Ishikawa (cell line): ENCODE measurements around the gene TOMM40.

Experiments
- CEBPB ChIP-seq: IDR thresholded peaks from 2 replicates; pipeline ENCODE4 v1.6.1; 2012
- EGR1 ChIP-seq: IDR thresholded peaks from 2 replicates; pipeline ENCODE4 v1.6.1; 2012
- EP300 ChIP-seq: IDR thresholded peaks from 2 replicates; pipeline ENCODE4 v1.6.1; 2012; ENCODE audit warnings: borderline replicate concordance
- MAX ChIP-seq: IDR thresholded peaks from 2 replicates; pipeline ENCODE4 v1.6.1; 2012
- NFIC ChIP-seq: IDR thresholded peaks from 2 replicates; pipeline ENCODE4 v1.6.1; 2012
- RAD21 ChIP-seq: IDR thresholded peaks from 2 replicates; pipeline ENCODE4 v1.6.1; 2012; ENCODE audit warnings: low read depth
- REST ChIP-seq: IDR thresholded peaks from 2 replicates; pipeline ENCODE4 v1.6.1; 2012; ENCODE audit warnings: low read depth, mild to moderate bottlenecking
- TAF1 ChIP-seq: IDR thresholded peaks from 2 replicates; pipeline ENCODE4 v1.6.1; 2012; ENCODE audit warnings: low read depth, mild to moderate bottlenecking
- TCF12 ChIP-seq: IDR thresholded peaks from 2 replicates; pipeline ENCODE4 v1.6.1; 2012; ENCODE audit warnings: low read depth
- USF1 ChIP-seq: IDR thresholded peaks from 2 replicates; pipeline ENCODE4 v1.6.1; 2012
- ZBTB7A ChIP-seq: IDR thresholded peaks from 2 replicates; pipeline ENCODE4 v1.6.1; 2012; ENCODE audit warnings: low read depth

DNA sequence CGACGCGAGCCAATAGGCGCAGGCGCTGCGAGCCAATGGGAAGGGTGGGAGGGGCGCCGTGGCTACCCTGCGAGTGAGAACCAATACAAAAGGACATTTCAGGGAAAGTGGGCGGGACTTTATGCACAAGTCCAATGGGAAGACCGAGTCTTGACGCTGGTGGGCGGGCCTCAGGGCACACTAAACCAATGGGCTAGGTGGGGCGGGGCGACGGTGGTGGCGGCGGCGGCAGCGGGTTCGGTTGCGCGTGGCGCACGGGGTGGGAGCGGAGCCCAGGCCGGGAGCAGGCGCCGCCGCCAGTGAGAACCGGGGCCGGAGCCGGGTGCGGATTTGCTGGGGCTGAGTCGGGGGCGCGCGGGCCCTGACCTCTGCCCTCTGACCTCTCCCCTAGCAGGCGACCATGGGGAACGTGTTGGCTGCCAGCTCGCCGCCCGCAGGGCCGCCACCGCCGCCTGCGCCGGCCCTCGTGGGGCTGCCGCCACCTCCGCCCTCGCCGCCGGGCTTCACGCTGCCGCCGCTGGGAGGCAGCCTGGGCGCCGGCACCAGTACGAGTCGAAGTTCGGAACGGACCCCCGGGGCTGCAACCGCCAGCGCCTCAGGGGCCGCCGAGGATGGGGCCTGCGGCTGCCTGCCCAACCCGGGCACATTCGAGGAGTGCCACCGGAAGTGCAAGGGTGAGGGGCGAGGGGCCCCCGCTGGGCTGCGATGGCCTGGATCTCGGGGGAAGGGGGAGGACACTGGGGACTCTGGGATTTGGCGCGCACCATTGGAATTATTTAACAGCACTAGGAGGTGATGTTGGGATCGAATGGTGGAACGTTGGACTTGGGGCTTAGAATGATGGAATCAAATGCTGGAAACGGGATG is at the start of gene TOMM40:
- TF ChIP-seq RAD21, result no peak
- peak; percentile 8; the same call in 1 of the 2 replicates for TF ChIP-seq NFIC
- no peak for TF ChIP-seq CEBPB
- no peak for TF ChIP-seq USF1
- no peak for TF ChIP-seq EP300
- TF ChIP-seq MAX, result peak; percentile 58; the same call in 1 of the 2 replicates
- peak; percentile 55; the same call in 1 of the 2 replicates for TF ChIP-seq ZBTB7A
- no peak for TF ChIP-seq TCF12
- no peak for TF ChIP-seq EGR1
- peak; percentile 54; the same call in 1 of the 2 replicates for TF ChIP-seq TAF1
- no peak for TF ChIP-seq REST
